Uterus (tissue), 4 donors: Measurements from ENCODE around the gene ACTRT2. TPM values are rescaled to one million over a fixed set of nuclear protein-coding genes. Genes with fewer than 3 reads are reported as not detected.

Experiments used
- DNase-seq, 2 donors: peaks; one replicate each; pipeline ENCODE4 v3.0.0-alpha.2; 2019 to 2020
- H3K27ac ChIP-seq, 2 donors: fragments of 200-600 bp; sonication (generic); 1 replicate in 1 of 2; 2 replicates in 1 of 2; pipeline ENCODE4 v1.5.1; 2016 to 2018
- H3K27me3 ChIP-seq, 2 donors: fragments of 200-600 bp; sonication (generic); one replicate each; pipeline ENCODE4 v1.5.1; 2018 to 2019; ENCODE audit warnings: control low read depth in 1 of 2
- H3K36me3 ChIP-seq, 2 donors: fragments of 200-600 bp; sonication (generic); one replicate each; pipeline ENCODE4 v1.5.1; 2019; ENCODE audit warnings: control low read depth in 1 of 2
- H3K4me1 ChIP-seq, 2 donors: fragments of 200-600 bp; sonication (generic); one replicate each; pipeline ENCODE4 v1.5.1; 2018 to 2019; ENCODE audit warnings: control low read depth in 1 of 2
- H3K4me3 ChIP-seq, 2 donors: fragments of 200-600 bp; sonication (generic); 1 replicate in 1 of 2; 2 replicates in 1 of 2; pipeline ENCODE4 v1.5.1; 2018 to 2019; ENCODE audit warnings: mild to moderate bottlenecking in 1 of 2
- H3K9me3 ChIP-seq, 2 donors: fragments of 200-600 bp; sonication (generic); one replicate each; pipeline ENCODE4 v1.5.1; 2019; ENCODE audit warnings: control low read depth in 1 of 2
- CTCF ChIP-seq, 4 experiments: fragments of 200-600 bp in 2 of 4; fragments of 450-650 bp in 2 of 4; sonication (generic) in 2 of 4; IDR thresholded peaks; one replicate each; pipeline ENCODE4 v1.5.1; 2016 to 2019; ENCODE audit warnings: antibody characterized with exemption in 4 of 4, mild to moderate bottlenecking in 2 of 4, moderate library complexity in 1 of 4
- POLR2A ChIP-seq, 2 donors: fragments of 450-650 bp; IDR thresholded peaks; one replicate each; pipeline ENCODE4 v1.6.1; 2016; ENCODE audit warnings: antibody characterized with exemption in 2 of 2, mild to moderate bottlenecking in 1 of 2, moderate library complexity in 1 of 2
- intact Hi-C: fragments of 100-400 bp; cut with DNase I; formaldehyde crosslinking; loops from one replicate; pipeline ENCODE4 v1.15.1; 2023; ENCODE audit warnings: low total_unique reads
- total RNA-seq, 4 donors: library from RNA; depleted of rRNA in 3 of 4; stranded (reverse); fragments of >200 nt in 3 of 4; gene quantifications; one replicate each; pipeline versions ENCODE4 v1.1.0 to v1.2.4, GENCODE V29; 2014 to 2023
- donor health status: DM: yes; HTN: yes; CAD: no.

Gene ACTRT2
- total RNA-seq, 4 donors from 2014 or later: not detected

DNA sequence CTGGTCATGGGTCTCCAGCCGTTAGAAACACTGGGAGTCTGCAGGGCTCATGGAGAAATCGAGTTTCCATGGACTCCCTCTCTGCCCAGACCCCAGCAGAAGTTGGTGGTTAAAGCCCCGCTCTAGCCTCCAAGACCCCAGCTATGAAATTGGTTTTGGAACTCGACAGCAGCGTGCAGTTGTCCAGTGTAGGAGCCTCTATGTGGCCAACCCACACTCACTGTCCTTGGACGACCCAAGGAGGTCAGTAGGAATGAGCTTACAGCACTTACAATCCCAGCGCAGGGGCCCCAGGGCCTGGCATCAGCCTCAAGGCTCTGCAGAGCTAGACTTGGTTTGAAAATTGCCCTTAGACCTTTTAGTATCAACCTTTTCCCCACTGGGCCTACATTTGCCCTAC, 44.5 kb downstream of the ACTRT2 start:
- no peak overlapping the region for H3K27ac ChIP-seq
- no peaks in the 10 kb centered on the region for H3K9me3 ChIP-seq
- TF ChIP-seq CTCF (IDR thresholded peaks at IDR 0.05) (no peak), POLR2A (IDR thresholded peaks at IDR 0.05) (no peak)
- peaks cover 0 to 20% of the 10 kb centered on the region in 2 donors for H3K4me1 ChIP-seq
- intact Hi-C loops: no loop called here
- DNase-seq: no peak
- H3K4me3 ChIP-seq: no peak overlapping the region
- H3K27me3 ChIP-seq: peaks cover 28 to 64% of the 10 kb centered on the region in 2 donors
- no peaks in the 10 kb centered on the region for H3K36me3 ChIP-seq

GRCh38 chr1:3066250-3066711, 45.0 kb downstream of the ACTRT2 start:
- peak in 1 of 2 donors; percentile 18 for DNase-seq
- Histone ChIP-seq H3K4me1 (peaks cover 0 to 21% of the 10 kb centered on the region in 2 donors), H3K9me3 (no peaks in the 10 kb centered on the region), H3K36me3 (no peaks in the 10 kb centered on the region), H3K27ac (no peak overlapping the region), H3K27me3 (peaks cover 28 to 64% of the 10 kb centered on the region in 2 donors), H3K4me3 (no peak overlapping the region)
- intact Hi-C loops: no loop called here
- TF ChIP-seq POLR2A (IDR thresholded peaks at IDR 0.05) (no peak), CTCF (IDR thresholded peaks at IDR 0.05) (peak in 3 of 4 experiments; percentile 16 to 31 (median 24))

GRCh38 chr1:3066826-3067225, 45.6 kb downstream of the ACTRT2 start:
- intact Hi-C loops: no loop called here
- H3K4me1 ChIP-seq: peaks cover 0 to 21% of the 10 kb centered on the region in 2 donors
- no peak overlapping the region for H3K4me3 ChIP-seq
- no peaks in the 10 kb centered on the region for H3K9me3 ChIP-seq
- TF ChIP-seq POLR2A (IDR thresholded peaks at IDR 0.05) (no peak), CTCF (IDR thresholded peaks at IDR 0.05) (no peak)
- no peaks in the 10 kb centered on the region for H3K36me3 ChIP-seq
- H3K27ac ChIP-seq: no peak overlapping the region
- H3K27me3 ChIP-seq: peaks cover 28 to 64% of the 10 kb centered on the region in 2 donors
- no peak for DNase-seq

DNA sequence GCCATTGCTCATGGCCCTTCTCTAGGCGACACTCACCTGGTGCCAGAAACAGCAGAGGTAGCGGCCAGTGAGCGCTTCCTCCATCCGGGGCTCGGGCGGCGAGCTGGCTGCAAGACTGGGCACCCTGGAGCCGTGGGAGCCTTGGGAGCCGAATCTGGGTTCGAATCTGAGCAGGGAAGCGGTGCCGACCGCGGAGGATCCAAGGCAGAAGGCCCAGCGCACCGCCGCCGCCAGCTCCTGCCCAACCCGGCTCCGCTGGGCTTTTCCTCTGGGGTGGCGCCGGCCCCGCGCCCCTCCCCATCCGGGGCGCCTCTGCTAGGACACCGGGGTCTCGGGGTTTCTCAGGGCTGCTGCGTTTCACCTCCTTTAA, 46.0 kb downstream of the ACTRT2 start:
- H3K4me3 ChIP-seq: no peak overlapping the region
- H3K9me3 ChIP-seq: no peaks in the 10 kb centered on the region
- TF ChIP-seq CTCF (IDR thresholded peaks at IDR 0.05): no peak
- TF ChIP-seq POLR2A (IDR thresholded peaks at IDR 0.05): no peak
- peaks cover 28 to 63% of the 10 kb centered on the region in 2 donors for H3K27me3 ChIP-seq
- intact Hi-C loops: no loop called here
- H3K27ac ChIP-seq: no peak overlapping the region
- DNase-seq: no peak
- H3K36me3 ChIP-seq: no peaks in the 10 kb centered on the region
- H3K4me1 ChIP-seq: peaks cover 0 to 21% of the 10 kb centered on the region in 2 donors

GRCh38 chr1:3067671-3068563, 46.6 kb downstream of the ACTRT2 start:
- H3K27me3 ChIP-seq: peaks cover 26 to 63% of the 10 kb centered on the region in 2 donors

More at GRCh38 chr1:3067671-3068563, 46.6 kb downstream of the ACTRT2 start:
- Histone ChIP-seq H3K36me3 (no peaks in the 10 kb centered on the region), H3K27ac (peak overlapping the region in 1 of 2 donors; percentile 3), H3K4me1 (peaks cover 0 to 21% of the 10 kb centered on the region in 2 donors), H3K9me3 (no peaks in the 10 kb centered on the region), H3K4me3 (peak overlapping the region in 1 of 2 donors; percentile 48)
- intact Hi-C loops: no loop called here
- no peak for DNase-seq
- no peak for TF ChIP-seq CTCF (IDR thresholded peaks at IDR 0.05)
- no peak for TF ChIP-seq POLR2A (IDR thresholded peaks at IDR 0.05)
